Neural cell (in vitro differentiated cells): Measurements from ENCODE around the gene DCDC2B. TPM values are rescaled to one million over a fixed set of nuclear protein-coding genes. Genes with fewer than 3 reads are reported as not detected.
A peak's percentile ranks its signal among the peaks of the same experiment; 100 is the strongest.

ENCODE experiments used
- H2AFZ ChIP-seq: fragments of 200-600, 300-800 bp; sonication (generic), shearing (Covaris generic); 2 replicates; pipeline ENCODE4 v1.6.0; 2014; ENCODE audit warnings: low read depth, mild to moderate bottlenecking, antibody characterized with exemption, low read length, moderate library complexity
- H3F3A ChIP-seq: fragments of 200-600 bp; shearing (Covaris generic); 2 replicates; pipeline ENCODE4 v1.6.1; 2016; ENCODE audit warnings: mild to moderate bottlenecking, moderate library complexity, mixed read lengths, antibody characterized with exemption, low read length; ENCODE audit not compliant: insufficient read depth, poor library complexity, severe bottlenecking
- H3K27ac ChIP-seq: fragments of 200-600, 300-800 bp; sonication (generic), shearing (Covaris generic); 2 replicates; pipeline ENCODE4 v1.5.1; 2014; ENCODE audit warnings: mild to moderate bottlenecking, low read length, moderate library complexity
- H3K27me3 ChIP-seq: fragments of 300-800, 200-600 bp; sonication (generic), shearing (Covaris generic); 2 replicates; pipeline ENCODE4 v1.6.0; 2014; ENCODE audit warnings: mild to moderate bottlenecking, low read depth, low read length, moderate library complexity; ENCODE audit not compliant: insufficient read depth
- H3K36me3 ChIP-seq: fragments of 300-800, 200-600 bp; sonication (generic), shearing (Covaris generic); 2 replicates; pipeline ENCODE4 v1.5.1; 2014; ENCODE audit warnings: mild to moderate bottlenecking, antibody characterized with exemption, low read length, moderate library complexity; ENCODE audit not compliant: insufficient read depth
- H3K4me2 ChIP-seq: fragments of 300-800, 200-600 bp; sonication (generic), shearing (Covaris generic); 2 replicates; pipeline ENCODE4 v1.6.0; 2014; ENCODE audit warnings: mild to moderate bottlenecking, low read length
- H3K4me3 ChIP-seq: fragments of 300-800, 200-600 bp; sonication (generic), shearing (Covaris generic); 2 replicates; pipeline ENCODE4 v1.5.1; 2014; ENCODE audit warnings: mild to moderate bottlenecking, low read length, moderate library complexity
- H3K79me2 ChIP-seq: fragments of 200-600 bp; shearing (Covaris generic); replicated peaks from 2 replicates; pipeline ENCODE4 v1.6.0; 2014; ENCODE audit warnings: mild to moderate bottlenecking, low read length, moderate library complexity; ENCODE audit not compliant: insufficient read depth
- H3K9ac ChIP-seq: fragments of 300-800, 200-600 bp; sonication (generic), shearing (Covaris generic); 2 replicates; pipeline ENCODE4 v1.6.1; 2016; ENCODE audit warnings: mild to moderate bottlenecking, low read length, mixed read lengths
- H3K9me2 ChIP-seq: fragments of 200-600 bp; shearing (Covaris generic); 2 replicates; pipeline ENCODE4 v1.6.1; 2016; ENCODE audit warnings: mild to moderate bottlenecking, low read length, mixed read lengths; ENCODE audit not compliant: insufficient read depth
- H3K9me3 ChIP-seq: fragments of 200-600, 300-800 bp; sonication (generic), shearing (Covaris generic); 2 replicates; pipeline ENCODE4 v1.6.1; 2016; ENCODE audit warnings: mild to moderate bottlenecking, mixed run types, low read length, moderate library complexity, mixed read lengths
- H4K20me1 ChIP-seq: fragments of 200-600 bp; shearing (Covaris generic); 2 replicates; pipeline ENCODE4 v1.6.1; 2016; ENCODE audit warnings: mild to moderate bottlenecking, mixed run types; ENCODE audit not compliant: insufficient read depth
- CTCF ChIP-seq: fragments of 450-650 bp; IDR thresholded peaks from 2 replicates; pipeline ENCODE4 v1.5.1; 2014; ENCODE audit warnings: antibody characterized with exemption, mild to moderate bottlenecking, moderate library complexity; ENCODE audit not compliant: poor library complexity, severe bottlenecking
- EP300 ChIP-seq: fragments of 450-650 bp; conservative IDR thresholded peaks from 2 replicates; pipeline ENCODE4 v1.6.1; 2014; ENCODE audit warnings: antibody characterized with exemption, mild to moderate bottlenecking, moderate library complexity; ENCODE audit not compliant: poor library complexity, severe bottlenecking
- EZH2 ChIP-seq: fragments of 200-600, 300-800 bp; shearing (Covaris generic), sonication (generic); IDR thresholded peaks from 2 replicates; pipeline ENCODE4 v1.6.1; 2014; ENCODE audit warnings: antibody characterized with exemption, low read length, borderline replicate concordance, mild to moderate bottlenecking; ENCODE audit not compliant: insufficient read depth, poor library complexity, severe bottlenecking
- MXI1 ChIP-seq: fragments of 450-650 bp; conservative IDR thresholded peaks from 2 replicates; pipeline ENCODE4 v1.6.1; 2014; ENCODE audit warnings: antibody characterized with exemption, mild to moderate bottlenecking; ENCODE audit not compliant: poor library complexity, severe bottlenecking
- POLR2AphosphoS5 ChIP-seq: IDR thresholded peaks from 2 replicates; pipeline ENCODE4 v1.6.1; 2012
- RAD21 ChIP-seq: fragments of 450-650 bp; conservative IDR thresholded peaks from 2 replicates; pipeline ENCODE4 v1.6.1; 2014; ENCODE audit warnings: antibody characterized with exemption, mild to moderate bottlenecking, moderate library complexity
- REST ChIP-seq: IDR thresholded peaks from 2 replicates; pipeline ENCODE4 v1.6.1; 2012; ENCODE audit warnings: borderline replicate concordance
- SMC3 ChIP-seq: fragments of 450-650 bp; conservative IDR thresholded peaks from 2 replicates; pipeline ENCODE4 v1.6.1; 2014; ENCODE audit warnings: antibody characterized with exemption, mild to moderate bottlenecking, moderate library complexity; ENCODE audit not compliant: poor library complexity
- TAF1 ChIP-seq: IDR thresholded peaks from 2 replicates; pipeline ENCODE4 v1.6.1; 2012; ENCODE audit warnings: low read depth
- polyA plus RNA-seq: library from polyadenylated mRNA; depleted of rRNA; stranded (reverse); fragments of >200 nt; gene quantifications from 2 replicates; pipeline ENCODE4 v1.2.3, GENCODE V29; 2014

DCDC2B gene
- polyA plus RNA-seq, 1 donor from 2014 or later = not detected

- Histone ChIP-seq H3K9me2 (no peaks in the 10 kb centered on the region), H3F3A (no peaks in the 10 kb centered on the region), H3K27me3 (peaks cover 24% of the 10 kb centered on the region), H3K79me2 (no peaks in the 10 kb centered on the region), H3K9me3 (no peaks in the 10 kb centered on the region), H3K4me3 (peak overlapping the region; percentile 60), H3K4me2 (no peak overlapping the region), H3K27ac (no peak overlapping the region), H4K20me1 (no peaks in the 10 kb centered on the region), H3K36me3 (no peaks in the 10 kb centered on the region), H3K9ac (peak overlapping the region; percentile 14), H2AFZ (no peak overlapping the region)
- TF ChIP-seq CTCF (peak; percentile 43), RAD21 (no peak)
Measured at GRCh38 chr1:32240140-32240951, 31.5 kb downstream of the DCDC2B start.

- no peaks in the 10 kb centered on the region for H3K9me2 ChIP-seq
- H3K79me2 ChIP-seq = no peaks in the 10 kb centered on the region
- no peak overlapping the region for H3K27ac ChIP-seq
- H3K9ac ChIP-seq = peak overlapping the region; percentile 14
- H3F3A ChIP-seq = no peaks in the 10 kb centered on the region
- H2AFZ ChIP-seq = no peak overlapping the region
- H4K20me1 ChIP-seq = no peaks in the 10 kb centered on the region
- H3K36me3 ChIP-seq = no peaks in the 10 kb centered on the region
- no peak overlapping the region for H3K4me2 ChIP-seq
- H3K4me3 ChIP-seq = peak overlapping the region; percentile 60
- H3K27me3 ChIP-seq = peaks cover 24% of the 10 kb centered on the region
- no peak for TF ChIP-seq EP300
- no peak for TF ChIP-seq MXI1
- TF ChIP-seq SMC3 = no peak
- no peak for TF ChIP-seq POLR2AphosphoS5
- TF ChIP-seq TAF1 = no peak
- no peaks in the 10 kb centered on the region for H3K9me3 ChIP-seq
Measured at GRCh38 chr1:32241001-32241763, 32.3 kb downstream of the DCDC2B start.

- no peak for TF ChIP-seq MXI1
- TF ChIP-seq EZH2 = no peak
- TF ChIP-seq TAF1 = no peak
- TF ChIP-seq REST = no peak
- no peak for TF ChIP-seq POLR2AphosphoS5
- TF ChIP-seq CTCF = no peak
- TF ChIP-seq SMC3 = no peak
- no peak for TF ChIP-seq EP300
- TF ChIP-seq RAD21 = no peak
- H3K36me3 ChIP-seq = no peaks in the 10 kb centered on the region
- no peak overlapping the region for H3K27ac ChIP-seq
- H3K9ac ChIP-seq = no peak overlapping the region
- H3K79me2 ChIP-seq = no peaks in the 10 kb centered on the region
- no peak overlapping the region for H3K4me2 ChIP-seq
- H2AFZ ChIP-seq = no peak overlapping the region
- H4K20me1 ChIP-seq = no peaks in the 10 kb centered on the region
- H3K27me3 ChIP-seq = peaks cover 24% of the 10 kb centered on the region
- no peaks in the 10 kb centered on the region for H3F3A ChIP-seq
- H3K9me3 ChIP-seq = no peaks in the 10 kb centered on the region
- no peak overlapping the region for H3K4me3 ChIP-seq
- H3K9me2 ChIP-seq = no peaks in the 10 kb centered on the region
Measured at GRCh38 chr1:32242341-32242851, 33.5 kb downstream of the DCDC2B start.
